DMS153 (cell line): ENCODE results near the gene MPO.
A peak's percentile ranks its signal among the peaks of the same experiment; 100 is the strongest.

Experiments used
- DNase-seq: peaks from one replicate; lab custom pipeline; 2025; lab: John Stamatoyannopoulos, UW

MPO gene

DNA sequence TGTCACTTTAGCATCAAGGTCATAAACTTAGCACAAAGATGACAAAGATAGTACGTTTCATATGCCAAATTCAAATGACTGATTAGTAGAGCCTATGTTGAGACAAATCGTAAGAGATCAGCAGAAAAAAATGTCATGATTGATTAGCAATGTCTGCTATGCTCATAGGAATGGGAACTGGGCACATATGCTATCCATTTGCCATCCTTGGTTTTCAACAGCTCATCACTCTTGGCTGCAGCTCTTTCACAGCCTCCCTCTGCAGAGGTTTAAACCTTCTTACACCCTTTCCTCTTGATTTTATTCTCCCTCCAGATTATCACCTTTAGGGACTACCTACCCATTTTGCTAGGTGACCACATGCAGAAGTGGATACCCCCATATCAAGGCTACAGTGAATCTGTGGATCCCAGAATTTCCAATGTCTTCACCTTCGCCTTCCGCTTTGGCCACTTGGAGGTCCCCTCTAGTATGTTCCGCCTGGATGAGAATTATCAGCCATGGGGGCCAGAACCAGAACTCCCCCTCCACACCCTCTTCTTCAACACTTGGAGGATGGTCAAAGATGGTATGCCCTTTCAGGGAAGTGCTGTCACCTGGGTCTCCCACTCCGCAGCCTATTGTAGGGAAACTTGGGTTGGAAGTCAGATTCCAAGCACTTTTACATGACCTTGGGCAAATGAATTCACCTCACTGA is 16.2 kb downstream of the MPO start:
- DNase-seq: no peak

DNA sequence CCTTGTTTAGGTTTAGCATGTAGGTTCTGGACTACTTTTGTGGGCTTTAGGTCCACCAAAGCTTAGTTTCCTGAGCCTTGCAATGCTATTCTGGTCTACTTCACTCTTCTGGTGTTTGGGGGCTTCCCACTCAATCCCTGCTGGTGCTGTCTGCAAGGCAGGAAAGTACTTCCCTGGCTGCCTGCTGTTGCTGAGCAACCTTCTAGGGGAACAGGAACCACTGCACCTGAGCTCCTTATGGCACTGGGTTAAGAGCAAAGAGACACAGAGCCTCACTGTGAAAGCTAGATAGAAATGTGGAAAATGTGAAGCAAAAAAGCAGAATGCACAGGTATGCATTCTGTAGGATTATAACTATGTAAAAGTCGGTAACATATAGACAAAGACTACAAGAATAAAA is 17.0 kb downstream of the MPO start:
- no peak for DNase-seq

DNA sequence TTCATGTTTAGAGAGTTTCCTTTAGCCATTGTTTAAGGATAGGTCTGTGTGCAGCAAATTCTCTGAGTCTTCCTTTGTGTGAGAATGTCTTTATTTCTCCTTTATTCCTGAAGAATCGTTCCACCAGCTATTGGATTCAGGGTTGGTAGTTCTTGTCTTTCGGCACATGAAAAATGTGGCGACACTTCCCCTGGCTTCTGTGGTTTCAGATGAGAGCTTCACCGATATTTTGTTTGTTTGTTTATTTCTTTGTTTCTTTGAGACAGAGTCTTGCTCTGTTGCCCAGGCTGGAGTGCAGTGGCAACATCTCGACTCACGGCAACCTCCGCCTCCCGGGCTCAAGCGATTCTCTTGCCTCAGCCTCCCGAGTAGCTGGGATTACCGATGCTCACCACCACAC is 18.6 kb downstream of the MPO start:
- DNase-seq: no peak

DNA sequence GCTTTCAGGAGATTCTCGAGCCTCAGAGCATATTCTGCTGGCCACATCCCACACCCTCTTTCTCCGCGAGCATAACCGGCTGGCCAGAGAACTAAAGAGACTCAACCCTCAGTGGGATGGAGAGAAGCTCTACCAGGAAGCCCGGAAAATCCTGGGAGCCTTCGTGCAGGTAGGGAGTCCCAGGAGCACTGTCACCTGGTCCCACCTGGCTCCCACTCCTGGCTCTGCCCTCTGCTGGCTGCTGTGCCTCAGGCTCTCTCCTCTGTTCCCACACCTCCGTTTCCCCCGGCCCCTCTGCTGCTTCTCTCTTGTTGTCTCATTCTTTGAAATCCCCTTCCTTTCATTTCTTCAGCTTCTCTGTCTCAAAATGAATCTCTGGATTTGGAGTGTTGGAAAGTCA is 25.9 kb downstream of the MPO start:
- no peak for DNase-seq

DNA sequence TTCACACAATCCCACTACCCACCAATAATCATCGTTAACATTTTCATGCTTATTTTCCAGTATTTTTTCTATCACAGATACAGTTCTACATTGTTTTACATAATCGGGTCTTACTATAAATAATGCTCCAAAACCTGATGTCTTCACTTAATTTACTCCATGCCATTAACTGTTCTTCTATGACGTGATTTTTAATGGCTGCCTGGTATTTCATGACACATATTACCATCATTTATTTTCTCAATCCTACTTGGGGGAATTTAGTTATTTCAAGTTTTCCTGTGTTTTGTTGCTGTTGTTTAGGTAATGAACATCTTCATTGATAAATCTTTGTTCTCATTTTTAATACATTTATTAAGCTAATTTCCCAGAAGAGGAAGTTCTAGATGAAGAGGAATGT is 27.7 kb downstream of the MPO start:
- no peak for DNase-seq

DNA sequence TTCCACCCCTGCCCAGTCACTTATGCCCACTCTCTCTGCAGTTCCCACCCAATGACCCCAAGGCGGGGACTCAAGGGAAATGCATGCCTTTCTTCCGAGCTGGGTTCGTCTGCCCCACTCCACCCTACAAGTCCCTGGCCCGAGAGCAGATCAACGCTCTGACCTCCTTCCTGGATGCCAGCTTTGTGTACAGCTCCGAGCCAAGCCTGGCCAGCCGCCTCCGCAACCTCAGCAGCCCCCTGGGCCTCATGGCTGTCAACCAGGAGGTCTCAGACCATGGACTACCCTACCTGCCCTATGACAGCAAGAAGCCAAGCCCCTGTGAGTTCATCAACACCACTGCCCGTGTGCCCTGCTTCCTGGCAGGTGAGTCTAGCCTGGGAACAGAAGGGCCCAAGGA is 28.6 kb downstream of the MPO start:
- no peak for DNase-seq

DNA sequence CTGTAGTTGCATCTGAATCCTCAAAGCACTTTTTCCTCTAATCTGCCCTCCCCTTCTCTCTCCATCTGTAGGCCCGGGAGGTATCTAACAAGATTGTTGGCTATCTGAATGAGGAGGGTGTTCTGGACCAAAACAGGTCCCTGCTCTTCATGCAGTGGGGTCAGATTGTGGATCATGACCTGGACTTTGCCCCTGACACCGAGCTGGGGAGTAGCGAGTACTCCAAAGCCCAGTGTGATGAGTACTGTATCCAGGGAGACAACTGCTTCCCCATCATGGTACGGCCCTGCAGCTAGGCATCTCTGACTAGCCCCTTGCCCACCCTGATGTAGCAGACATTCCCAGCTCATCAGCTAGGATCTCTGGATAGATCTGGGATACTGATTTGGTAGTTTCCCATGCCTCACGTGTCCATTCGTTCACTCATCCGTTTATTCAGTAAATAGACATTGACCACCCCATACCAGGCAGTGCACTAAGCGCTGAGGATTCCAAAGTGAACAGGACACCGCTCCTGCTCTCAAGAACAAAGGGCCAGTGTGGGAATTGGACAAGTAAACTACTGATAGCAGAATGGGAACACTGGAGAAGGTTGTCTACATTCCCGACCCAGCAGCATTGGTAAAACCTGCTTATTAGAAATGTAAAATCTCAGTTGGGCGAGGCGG is 30.3 kb downstream of the MPO start:
- DNase-seq: no peak

DNA sequence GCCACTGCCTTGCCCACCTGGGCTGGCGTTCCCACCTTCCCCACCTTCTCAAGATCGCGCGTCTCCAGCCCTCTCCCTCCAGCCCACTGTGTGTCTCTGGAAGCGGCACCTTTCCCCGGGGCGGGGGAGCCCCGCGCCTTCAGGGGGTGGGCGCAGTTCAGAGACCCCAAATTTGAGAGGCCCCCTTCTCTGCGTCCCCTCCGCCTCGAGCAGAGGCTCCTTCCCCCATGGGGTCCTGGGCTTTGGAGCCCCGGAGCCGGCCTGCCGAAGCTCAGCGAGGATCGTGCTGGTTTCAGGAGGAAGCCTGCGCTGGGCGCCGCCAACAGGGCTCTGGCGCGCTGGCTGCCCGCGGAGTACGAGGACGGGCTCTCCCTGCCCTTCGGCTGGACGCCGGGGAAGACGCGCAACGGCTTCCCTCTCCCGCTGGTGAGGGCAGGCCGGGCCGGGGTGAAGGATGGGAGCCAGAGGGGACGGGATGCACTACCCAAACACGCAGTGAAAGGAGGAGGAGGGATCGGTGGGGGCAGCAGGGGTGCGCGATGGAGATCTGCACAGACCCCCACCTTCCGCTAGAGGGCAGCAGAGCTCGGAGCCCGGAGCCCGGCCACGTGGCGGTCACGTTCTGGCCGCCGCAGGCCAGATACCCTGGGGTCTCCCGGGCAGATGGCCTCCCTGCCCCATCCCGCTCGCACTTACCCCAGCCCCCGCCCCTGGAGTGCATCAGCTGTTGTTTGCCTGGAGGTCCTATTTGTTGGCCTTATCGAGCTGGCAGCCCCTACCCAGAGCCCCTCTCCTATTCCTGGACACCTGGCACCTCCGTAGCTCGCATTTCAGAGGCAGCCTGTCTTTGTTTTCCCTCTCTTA is 31.2 kb downstream of the MPO start:
- peak; percentile 16 for DNase-seq

DNA sequence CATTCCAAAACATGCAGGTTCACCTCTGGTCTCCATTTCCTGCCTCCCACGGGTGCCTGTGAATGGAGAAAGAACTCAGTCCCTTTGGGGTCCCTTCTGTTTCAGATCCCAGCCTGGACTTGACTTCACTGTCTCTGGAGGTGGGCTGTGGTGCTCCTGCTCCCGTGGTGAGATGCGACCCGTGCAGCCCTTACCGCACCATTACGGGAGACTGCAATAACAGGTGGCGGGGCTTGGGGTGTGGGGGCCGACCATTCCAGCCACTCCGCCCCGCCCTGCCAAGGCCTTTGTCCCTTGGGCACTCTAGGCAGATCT is 31.8 kb downstream of the MPO start:
- DNase-seq: no peak

DNA sequence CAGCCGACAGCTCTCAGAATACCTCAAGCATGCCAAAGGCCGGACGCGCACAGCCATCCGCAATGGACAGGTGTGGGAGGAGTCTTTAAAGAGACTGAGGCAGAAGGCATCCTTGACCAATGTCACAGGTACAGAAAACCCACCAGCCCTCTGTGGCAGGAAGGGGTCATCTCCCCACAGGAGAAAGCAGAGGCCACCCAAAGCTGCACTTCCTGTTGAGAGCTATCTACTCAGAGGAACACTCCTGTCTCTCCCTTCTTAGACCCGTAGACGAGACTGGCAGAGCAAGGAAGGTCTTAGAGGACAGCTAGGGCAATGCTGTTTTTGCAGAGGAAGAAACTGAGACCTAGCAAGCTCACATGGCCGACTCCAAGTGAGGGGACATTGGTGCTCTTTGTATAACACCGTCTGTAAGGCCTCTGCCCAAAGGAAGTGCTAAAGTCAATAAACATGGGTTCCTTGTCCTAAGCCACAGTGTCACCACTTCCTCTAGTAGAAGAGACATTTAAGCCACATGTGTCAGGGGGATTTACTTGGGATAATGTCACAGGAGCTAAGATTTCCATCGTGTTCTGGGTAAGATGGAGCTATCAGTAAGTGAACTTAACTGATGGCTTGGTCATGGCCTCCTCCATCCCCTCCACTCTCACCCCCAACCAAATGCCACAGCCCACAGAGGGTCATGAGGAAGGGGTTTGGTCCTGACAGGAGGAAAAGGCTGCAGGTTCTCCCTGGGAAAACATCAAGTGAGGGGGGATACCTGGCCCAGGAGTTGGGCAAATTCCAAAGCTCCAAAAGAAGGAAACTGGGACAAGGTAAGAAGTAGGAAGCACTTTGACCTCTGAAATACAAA is 33.0 kb downstream of the MPO start:
- no peak for DNase-seq

DNA sequence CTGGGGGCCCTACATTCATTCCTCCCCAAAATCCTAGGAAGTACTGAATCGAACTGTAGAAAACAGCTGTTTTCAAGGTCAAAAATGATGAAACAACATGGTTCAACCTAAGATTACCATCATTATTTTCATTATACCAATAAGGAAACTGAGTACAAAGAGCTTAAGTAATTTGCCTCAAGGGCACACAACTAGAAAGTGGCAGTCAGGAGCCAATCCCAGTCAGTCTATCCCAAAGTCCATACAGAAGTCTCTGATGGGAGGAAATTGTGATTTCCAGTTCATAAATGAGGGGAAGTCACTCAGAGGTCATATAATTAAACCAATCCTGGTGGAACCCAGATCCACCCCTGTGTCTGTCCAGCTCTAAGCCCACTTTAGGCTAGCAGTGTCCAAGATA is 34.0 kb downstream of the MPO start:
- DNase-seq: no peak

DNA sequence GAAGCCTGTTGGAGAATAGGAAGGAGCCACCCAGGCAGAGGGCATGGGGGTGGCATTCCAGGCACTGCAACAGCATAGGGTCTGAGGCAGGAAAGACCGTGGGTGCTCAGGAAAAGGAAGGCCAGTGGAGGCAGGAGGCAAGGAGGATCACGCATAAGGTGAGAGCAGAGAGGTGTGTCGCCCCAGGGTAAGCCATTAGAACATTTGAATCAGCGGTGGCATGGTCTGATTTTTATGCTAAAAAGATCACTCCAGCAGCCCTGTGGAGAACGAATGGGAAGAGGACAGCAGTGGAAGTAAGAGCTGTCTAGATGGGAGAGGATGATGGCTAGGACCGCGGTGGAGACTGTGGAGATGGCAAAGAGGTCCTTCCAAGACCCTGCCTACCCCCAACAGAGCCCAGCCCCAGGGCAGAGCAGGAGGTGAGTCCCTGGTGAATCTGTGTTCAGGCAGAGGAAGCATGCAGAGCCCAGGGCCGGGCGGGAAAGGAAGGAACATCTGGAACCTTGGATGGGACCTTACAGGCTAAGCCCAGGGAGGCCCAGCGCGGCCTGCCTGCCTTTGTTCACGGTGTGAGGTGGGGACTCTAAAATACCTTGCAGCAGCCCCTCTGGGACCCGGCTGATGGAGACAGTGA is 34.5 kb downstream of the MPO start:
- DNase-seq: no peak

DNA sequence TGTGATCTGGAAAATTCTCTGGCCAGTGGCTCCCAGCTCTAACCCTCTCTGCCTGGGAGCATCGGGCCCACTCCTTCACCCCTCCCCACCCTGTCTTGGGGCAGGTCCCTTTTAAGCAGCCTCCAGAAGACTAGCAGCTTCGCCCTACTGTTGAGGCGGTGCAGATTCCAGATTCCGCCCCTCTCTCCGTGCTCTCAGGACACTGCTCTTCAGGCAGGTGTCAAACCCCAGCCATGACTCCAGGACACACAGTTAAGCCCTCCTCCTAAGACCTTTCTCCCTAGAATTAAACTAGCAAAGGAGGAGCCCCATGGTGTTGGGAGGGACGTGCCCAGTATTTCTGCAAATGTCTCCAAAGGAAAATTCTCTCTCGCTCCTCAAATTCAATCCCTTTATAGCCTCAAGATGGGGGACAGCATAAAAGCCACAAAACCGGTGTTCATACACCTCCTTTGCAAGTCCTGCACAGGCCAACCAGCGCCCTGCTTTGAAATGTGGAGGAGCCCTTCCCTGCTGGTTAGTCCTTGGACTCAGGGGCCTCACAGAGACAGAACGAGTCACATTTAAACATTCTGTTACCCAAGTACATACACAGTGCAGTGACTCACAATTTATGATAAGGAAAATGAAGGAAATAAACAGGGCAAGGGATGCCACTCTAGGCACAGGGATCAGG is 35.2 kb downstream of the MPO start:
- DNase-seq: no peak

DNA sequence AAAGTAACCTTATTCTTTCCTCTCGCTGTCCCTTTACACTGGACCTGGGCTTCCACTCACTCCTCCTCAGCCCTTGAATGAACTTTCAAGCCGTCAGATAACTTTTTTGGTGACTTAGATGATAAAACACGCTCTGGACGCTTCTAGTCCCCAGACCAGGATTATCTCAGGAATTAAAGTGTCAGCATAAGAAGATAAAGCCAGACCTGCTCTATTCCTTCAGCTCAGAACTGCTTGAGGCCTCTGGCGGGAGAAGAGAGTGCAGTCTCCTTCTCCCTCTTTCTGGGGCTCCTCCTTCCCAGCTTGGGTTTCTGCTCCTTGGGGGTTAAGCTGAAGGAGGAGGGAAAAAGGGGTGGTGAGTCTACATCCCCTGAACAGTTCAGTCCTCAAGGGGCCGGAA is 35.8 kb downstream of the MPO start:
- no peak for DNase-seq

DNA sequence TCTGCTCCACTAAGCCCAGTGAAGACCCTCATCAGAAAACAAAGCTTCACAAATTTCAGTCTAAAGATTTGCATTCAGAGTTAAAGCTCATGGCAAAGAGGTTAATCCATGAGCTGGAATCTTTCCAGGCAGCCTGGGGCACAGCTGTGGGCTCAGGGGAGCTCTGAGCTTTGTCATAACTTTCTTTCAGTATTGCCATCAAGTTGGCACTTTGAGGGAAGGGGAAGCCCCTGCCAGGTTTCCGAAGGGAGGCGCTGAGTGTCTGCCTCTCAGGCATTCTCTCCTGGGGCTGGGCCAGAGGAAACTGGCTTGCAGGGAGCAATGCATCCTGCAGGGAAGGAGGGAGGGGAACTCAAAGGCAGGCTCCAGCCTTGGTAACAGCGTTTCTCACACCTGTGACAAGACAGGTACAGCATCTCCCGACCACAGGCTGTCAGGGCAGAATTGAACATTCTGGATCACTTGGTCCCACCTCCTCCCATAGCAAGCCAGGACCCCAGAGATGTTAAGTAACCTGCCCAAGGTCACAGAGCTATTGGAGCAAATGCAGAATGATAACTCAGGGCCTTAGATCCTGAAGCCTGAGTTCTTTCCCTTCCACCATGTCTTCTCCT is 38.5 kb downstream of the MPO start:
- no peak for DNase-seq

DNA sequence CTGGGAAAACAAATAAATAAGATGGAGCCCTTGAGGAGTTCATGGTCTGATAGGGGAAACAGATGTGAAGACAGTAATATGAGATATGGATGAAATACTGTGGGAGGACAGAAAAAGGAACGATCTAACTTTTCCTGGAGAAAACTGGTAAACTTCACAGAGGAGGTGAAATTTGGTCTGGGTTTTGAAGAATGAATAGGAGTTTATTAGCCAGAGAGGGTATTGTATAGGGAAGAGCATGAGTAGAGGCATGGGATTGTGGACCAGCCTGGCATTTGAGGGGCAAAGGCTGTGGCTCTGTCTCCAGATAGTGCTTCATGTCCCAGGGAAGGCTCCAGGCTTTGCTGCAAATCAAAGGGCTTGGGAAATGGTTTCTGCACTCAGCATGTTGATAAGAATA is 40.7 kb downstream of the MPO start:
- no peak for DNase-seq

DNA sequence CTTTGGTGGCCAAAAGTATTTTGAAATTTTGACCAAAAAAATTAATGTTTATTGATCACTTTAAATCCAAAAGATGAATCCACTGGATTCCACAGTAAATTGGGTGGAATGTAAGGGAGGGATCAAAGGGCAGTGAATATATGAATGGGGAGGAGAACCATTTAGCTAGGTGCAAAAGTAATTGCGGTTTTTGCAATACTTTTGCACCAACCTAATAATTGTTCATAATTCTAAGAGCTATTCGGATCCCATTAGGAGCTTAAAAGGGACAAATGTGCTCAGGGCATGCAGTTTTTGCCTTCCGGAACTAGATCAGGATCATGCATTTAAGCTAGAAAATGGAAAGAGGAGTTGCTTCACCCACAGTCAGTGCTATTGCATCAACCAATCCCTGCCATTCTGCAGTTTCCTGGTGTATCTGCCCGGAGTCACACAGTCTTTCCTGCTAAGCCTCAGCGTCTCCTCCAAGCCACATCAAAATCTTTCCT is 42.5 kb downstream of the MPO start, which contains the start of gene LPO:
Gene LPO (plus strand): TSS at position 438 of the 488 bp plus-strand sequence. CDS start 4,396 bp downstream, outside the sequence.
- no peak for DNase-seq

DNA sequence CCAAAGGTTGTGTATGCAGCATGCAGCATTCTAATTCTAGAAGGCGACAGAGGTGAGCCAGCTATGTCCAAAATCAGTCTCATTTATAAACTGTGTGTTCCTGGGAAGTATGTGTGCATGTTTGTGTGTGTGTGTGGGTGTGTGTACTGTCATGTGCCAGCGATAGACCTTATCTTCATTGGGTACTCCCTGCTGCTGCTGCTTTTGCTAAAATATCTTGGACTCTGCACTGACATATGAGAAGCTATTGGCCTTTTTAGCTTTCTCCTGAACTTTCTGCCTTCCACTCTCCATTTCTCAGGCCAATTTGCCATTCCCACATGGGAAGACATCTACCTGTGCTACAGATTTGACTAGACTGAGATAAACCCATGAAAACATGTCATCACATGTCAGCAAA is 44.3 kb downstream of the MPO start:
- no peak for DNase-seq

DNA sequence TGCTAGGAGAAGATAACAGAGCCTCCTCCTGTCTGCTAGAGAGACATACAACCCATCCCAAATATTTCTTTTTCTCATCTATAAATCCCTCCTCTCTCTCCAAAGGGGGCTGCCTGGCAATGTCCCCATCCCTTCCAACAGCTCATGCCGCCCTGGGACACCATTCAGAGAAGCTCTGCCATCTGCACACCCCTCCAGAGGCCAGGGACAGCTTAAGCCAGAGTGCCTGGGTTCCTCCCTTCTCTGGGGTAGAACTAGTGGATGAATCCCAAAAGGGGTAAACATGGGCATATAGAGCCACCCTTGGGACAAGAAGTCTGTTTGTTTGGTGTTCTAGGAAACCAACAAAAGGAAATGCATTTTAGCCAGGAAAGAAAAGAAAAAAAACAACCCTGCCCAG is 44.9 kb downstream of the MPO start:
- no peak for DNase-seq

DNA sequence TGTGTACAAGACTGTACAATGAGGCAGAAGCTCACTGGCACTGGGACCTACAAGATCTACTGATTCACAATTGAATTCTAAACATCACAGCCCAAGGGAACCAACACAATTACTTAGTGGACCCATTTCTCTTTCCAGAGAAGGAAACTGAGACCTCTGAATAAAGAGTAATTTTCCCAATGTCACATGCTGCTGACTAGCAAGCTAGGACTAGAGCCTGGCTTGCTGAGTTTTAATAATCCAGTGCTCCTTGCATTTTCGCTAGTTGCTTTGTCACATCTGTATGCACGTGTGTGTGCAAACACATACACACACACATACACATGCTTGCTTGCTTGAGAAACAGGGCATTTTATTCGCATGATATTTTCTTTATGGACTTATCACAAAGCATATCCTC is 46.2 kb downstream of the MPO start:
- no peak for DNase-seq

DNA sequence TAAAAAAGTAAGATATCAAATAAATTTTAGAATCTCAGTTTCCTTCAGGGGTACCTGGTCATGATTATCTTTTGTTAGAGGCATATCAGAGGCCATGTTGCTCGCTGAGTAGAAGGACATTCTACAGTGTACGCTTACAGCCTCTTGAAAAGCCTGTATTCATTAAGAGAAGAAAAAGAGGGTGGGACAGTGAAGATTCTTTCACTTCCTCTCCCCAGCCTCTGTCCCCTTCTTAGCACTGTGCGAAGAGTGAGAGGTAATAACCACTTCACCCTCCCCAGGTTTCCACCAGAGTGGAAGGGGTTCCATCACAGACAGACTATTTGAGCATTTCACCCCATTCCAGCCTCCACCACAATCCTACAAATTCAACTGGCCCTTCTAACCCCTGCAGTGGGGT is 47.2 kb downstream of the MPO start:
- no peak for DNase-seq
